Measurements from ENCODE around the gene DNAH11. TPM values are rescaled to one million over a fixed set of nuclear protein-coding genes. Genes with fewer than 3 reads are reported as not detected.

Gene DNAH11
- total RNA-seq, 1 experiment from 2014 or later, result 0.39 TPM

- Histone ChIP-seq H4K20me1 (ENCODE audit: insufficient read depth) (no peaks in the 10 kb centered on the region), H3K4me3 (replicated peaks in 1 of 2; ENCODE audit: low read depth in 1 of 2, low read length in 2 of 2) (no peak overlapping the region), H3K9ac (ENCODE audit: low read length) (no peak overlapping the region), H3K27me3 (ENCODE audit: insufficient read depth, low read length) (no peaks in the 10 kb centered on the region), H3K9me2 (ENCODE audit: insufficient read depth) (no peaks in the 10 kb centered on the region), H3K79me2 (ENCODE audit: insufficient read depth, low read length) (no peaks in the 10 kb centered on the region), H3K4me2 (ENCODE audit: low read length) (no peak overlapping the region), H3K9me3 (ENCODE audit: control insufficient read depth in 1 of 2, insufficient read depth in 1 of 2, low read depth in 1 of 2, low read length in 2 of 2) (no peaks in the 10 kb centered on the region), H3K27ac (ENCODE audit: low read depth, low read length) (no peak overlapping the region), H3K4me1 (ENCODE audit: control insufficient read depth in 1 of 2, insufficient read depth in 2 of 2, low read length in 2 of 2) (no peaks in the 10 kb centered on the region), H3K36me3 (ENCODE audit: control insufficient read depth in 1 of 2, insufficient read depth in 2 of 2, low read length in 2 of 2) (no peaks in the 10 kb centered on the region), H2AFZ (ENCODE audit: low read depth, low read length, poor library complexity, severe bottlenecking) (no peak overlapping the region)
- RAD21 ChIA-PET (ENCODE audit: low non-redundant PET in 1 of 2, low total read pairs in 2 of 2, uncharacterized antibody in 2 of 2, unreplicated experiment in 2 of 2), result interaction anchor here in 1 of 2 experiments (1.4 kb wide), 1 partner anchor 514 kb away, joined by 7 read pairs; no protein-coding TSS in a partner anchor
- BruUV-seq (replicated peaks), result no TSS peak
- POLR2A ChIA-PET, result interaction anchor here (0.7 kb wide), 1 partner anchor 314 kb away, joined by 3 read pairs; no protein-coding TSS in a partner anchor
- TF ChIP-seq SP1 (IDR thresholded peaks at IDR 0.05; ENCODE audit: low read depth), result no peak
- ATAC-seq, result no peak
- no peak for DNase-seq (ENCODE audit: low read depth, low spot score)
- CTCF ChIA-PET, result interaction anchor here (1.3 to 4.2 kb wide), 5 partner anchors 217 to 987 kb away, joined by 4 to 65 read pairs (median 7); no protein-coding TSS in a partner anchor
- intact Hi-C loops (cut with micrococcal nuclease), result loop anchor here (5.0 to 10.0 kb wide), 3 partner anchors 253 to 986 kb away; no protein-coding TSS in a partner anchor
Measured at GRCh38 chr7:21768279-21768678, 225.4 kb downstream of the DNAH11 start.

GRCh38 chr7:21771266-21771665, 228.4 kb downstream of the DNAH11 start:
- H4K20me1 ChIP-seq (ENCODE audit: insufficient read depth), result no peaks in the 10 kb centered on the region
- H3K4me3 ChIP-seq (replicated peaks in 1 of 2; ENCODE audit: low read depth in 1 of 2, low read length in 2 of 2), result no peak overlapping the region
- no peaks in the 10 kb centered on the region for H3K9me3 ChIP-seq (ENCODE audit: control insufficient read depth in 1 of 2, insufficient read depth in 1 of 2, low read depth in 1 of 2, low read length in 2 of 2)
- no peaks in the 10 kb centered on the region for H3K27me3 ChIP-seq (ENCODE audit: insufficient read depth, low read length)
- no peak overlapping the region for H2AFZ ChIP-seq (ENCODE audit: low read depth, low read length, poor library complexity, severe bottlenecking)
- RAD21 ChIA-PET (ENCODE audit: low non-redundant PET in 1 of 2, low total read pairs in 2 of 2, uncharacterized antibody in 2 of 2, unreplicated experiment in 2 of 2), result no interaction called here
- no peak for ATAC-seq
- no peak overlapping the region for H3K9ac ChIP-seq (ENCODE audit: low read length)
- no peaks in the 10 kb centered on the region for H3K79me2 ChIP-seq (ENCODE audit: insufficient read depth, low read length)
- H3K9me2 ChIP-seq (ENCODE audit: insufficient read depth), result no peaks in the 10 kb centered on the region
- BruUV-seq (replicated peaks), result no TSS peak
- no peak for DNase-seq (ENCODE audit: low read depth, low spot score)
- no peaks in the 10 kb centered on the region for H3K4me1 ChIP-seq (ENCODE audit: control insufficient read depth in 1 of 2, insufficient read depth in 2 of 2, low read length in 2 of 2)
- intact Hi-C loops (cut with micrococcal nuclease), result no loop called here
- no peaks in the 10 kb centered on the region for H3K36me3 ChIP-seq (ENCODE audit: control insufficient read depth in 1 of 2, insufficient read depth in 2 of 2, low read length in 2 of 2)
- H3K4me2 ChIP-seq (ENCODE audit: low read length), result no peak overlapping the region
- TF ChIP-seq ELF1 (IDR thresholded peaks at IDR 0.05; ENCODE audit: borderline replicate concordance, low read depth) (no peak), RAD21 (IDR thresholded peaks at IDR 0.05; ENCODE audit: low read depth) (no peak), EZH2 (IDR thresholded peaks at IDR 0.05) (no peak), EZH2phosphoT487 (IDR thresholded peaks at IDR 0.05; ENCODE audit: borderline replicate concordance) (no peak), TCF7L2 (IDR thresholded peaks at IDR 0.05; ENCODE audit: borderline replicate concordance, extremely low read depth, insufficient read depth, insufficient read length) (no peak), EGR1 (IDR thresholded peaks at IDR 0.05; ENCODE audit: low read depth) (no peak), CBX3 (IDR thresholded peaks at IDR 0.05; ENCODE audit: low read depth) (no peak), ZBTB33 (IDR thresholded peaks at IDR 0.05; ENCODE audit: extremely low read depth, insufficient replicate concordance, low read length) (no peak), SP1 (IDR thresholded peaks at IDR 0.05; ENCODE audit: low read depth) (no peak), POLR2A (IDR thresholded peaks at IDR 0.05; ENCODE audit: borderline replicate concordance, extremely low read depth, insufficient read depth, insufficient read length) (no peak)
- CTCF ChIA-PET, result no interaction called here
- POLR2A ChIA-PET, result no interaction called here
- H3K27ac ChIP-seq (ENCODE audit: low read depth, low read length), result no peak overlapping the region

Data from HCT116 (cell line).